ENCODE measurements around the gene MPEG1.

GRCh38 chr11:59180907-59181306 lies 31.8 kb downstream of the MPEG1 start:
- TF ChIP-seq ZNF484 (CRISPR knock-in tag; IDR thresholded peaks at IDR 0.05; ENCODE audit: borderline replicate concordance, low read depth) (no peak), AFF4 (CRISPR knock-in tag; IDR thresholded peaks at IDR 0.05) (no peak), ZFX (CRISPR knock-in tag; IDR thresholded peaks at IDR 0.05; ENCODE audit: low read depth) (no peak), ZNF235 (CRISPR knock-in tag; IDR thresholded peaks at IDR 0.05; ENCODE audit: borderline replicate concordance) (no peak), RAD21 (CRISPR knock-in tag; IDR thresholded peaks at IDR 0.05) (no peak), FOXP4 (CRISPR knock-in tag; IDR thresholded peaks at IDR 0.05) (no peak), ZNF563 (CRISPR knock-in tag; IDR thresholded peaks at IDR 0.05) (no peak)

Data from HepG2 (cell line).